Sigmoid colon (tissue), 7 donors: ENCODE data around the gene TRIM45. TPM values are rescaled to one million over a fixed set of nuclear protein-coding genes. Genes with fewer than 3 reads are reported as not detected.
A peak's percentile ranks its signal among the peaks of the same experiment; 100 is the strongest.

Experiments used
- DNase-seq: peaks from one replicate; pipeline ENCODE4 v3.0.0-alpha.2; 2019
- H3K27ac ChIP-seq, 4 donors: fragments of 200-600 bp; sonication (generic); one replicate each; pipeline ENCODE4 v1.5.1; 2016 to 2019; ENCODE audit warnings: mild to moderate bottlenecking in 1 of 4
- H3K27me3 ChIP-seq, 3 donors: fragments of 200-600 bp; sonication (generic); one replicate each; pipeline ENCODE4 v1.5.1; 2019; ENCODE audit warnings: mild to moderate bottlenecking in 1 of 3
- H3K36me3 ChIP-seq, 4 donors: fragments of 200-600 bp; sonication (generic); one replicate each; pipeline ENCODE4 v1.5.1; 2016 to 2019
- H3K4me1 ChIP-seq, 4 donors: fragments of 200-600 bp; sonication (generic); one replicate each; pipeline ENCODE4 v1.5.1; 2017 to 2019
- H3K4me3 ChIP-seq, 4 donors: fragments of 200-600 bp; sonication (generic); one replicate each; pipeline ENCODE4 v1.5.1; 2017 to 2019; ENCODE audit warnings: mild to moderate bottlenecking in 2 of 4, moderate library complexity in 1 of 4
- H3K9me3 ChIP-seq, 4 donors: fragments of 200-600 bp in 3 of 4; sonication (generic) in 3 of 4; one replicate each; pipeline versions ENCODE4 v1.5.1 to v1.6.1; 2013 to 2019
- EP300 ChIP-seq, 4 donors: sonication (generic); formaldehyde crosslinking; IDR thresholded peaks; one replicate each; pipeline ENCODE4 v1.6.1; 2017; ENCODE audit warnings: antibody characterized with exemption in 4 of 4
- POLR2A ChIP-seq, 2 donors: fragments of 450-650 bp; IDR thresholded peaks; one replicate each; pipeline ENCODE4 v1.6.1; 2016; ENCODE audit warnings: antibody characterized with exemption in 2 of 2, mild to moderate bottlenecking in 2 of 2, moderate library complexity in 2 of 2
- POLR2AphosphoS5 ChIP-seq, 4 donors: sonication (generic); formaldehyde crosslinking; IDR thresholded peaks; one replicate each; pipeline ENCODE4 v1.6.1; 2017; ENCODE audit warnings: antibody characterized with exemption in 4 of 4
- WGBS, 2 donors: extraction: QIAGEN DNeasy Blood & Tissue Kit; methylation state at CpG; one replicate each; pipeline ENCODE4 v1.1.7; 2013; 5-methylcytosine and 5-hydroxymethylcytosine counted together
- intact Hi-C: fragments of 100-400 bp; cut with DNase I; formaldehyde crosslinking; loops from one replicate; pipeline ENCODE4 v1.15.1; 2023
- polyA plus RNA-seq, 3 donors: library from polyadenylated mRNA; stranded (reverse); fragments of 200-250 nt; gene quantifications; one replicate each; pipeline ENCODE4 v1.2.3, GENCODE V29; 2013
- total RNA-seq, 4 donors: library from RNA; depleted of rRNA; stranded (reverse); fragments of >200 nt; gene quantifications; one replicate each; pipeline ENCODE4 v1.1.0, GENCODE V29; 2016
- TF ChIP-seq, protein P1 (sequence below), 4 experiments: fragments of 450-650 bp in 3 of 4; fragments of 200-600 bp in 1 of 4; IDR thresholded peaks; one replicate each; pipeline ENCODE4 v1.5.1; 2016 to 2019; ENCODE audit warnings: antibody characterized with exemption in 4 of 4, mild to moderate bottlenecking in 3 of 4, moderate library complexity in 2 of 4
- donor health status: healthy with polysubstance abuse.
- donor health status: Bipolar disorder and iron deficiency.
- donor health status: healthy.

The TRIM45 gene
- total and polyA plus RNA-seq, 7 donors: 0.46 to 9.1 (median 2.1) TPM

DNA sequence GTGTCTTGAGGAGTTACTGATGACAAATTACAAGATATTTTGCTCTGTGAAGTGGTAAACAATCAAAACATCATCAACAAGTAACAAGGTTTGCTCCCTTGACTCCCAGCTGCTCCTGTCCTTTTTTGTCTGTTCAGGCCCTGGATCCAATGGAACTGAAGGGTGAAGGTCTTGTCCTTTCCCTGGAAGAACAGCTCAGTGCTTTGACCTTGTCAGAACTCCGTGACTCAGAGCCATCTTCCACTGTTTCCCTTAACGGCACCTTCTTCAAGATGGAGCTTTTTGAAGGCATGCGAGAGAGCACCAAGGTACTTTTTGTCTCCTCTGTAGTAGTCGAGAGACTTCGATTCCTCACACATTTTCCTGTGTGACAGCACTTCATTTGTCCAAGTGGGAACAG, 29.0 kb downstream of the TRIM45 start:
- Histone ChIP-seq H3K27ac (peak overlapping the region; percentile 54 to 74 (median 66)), H3K4me3 (no peak overlapping the region), H3K4me1 (peaks cover 0 to 15% (median 14%) of the 10 kb centered on the region in 4 donors), H3K36me3 (peaks cover 0 to 3% (median 0%) of the 10 kb centered on the region in 4 donors), H3K27me3 (no peaks in the 10 kb centered on the region), H3K9me3 (no peaks in the 10 kb centered on the region)
- no peak for DNase-seq
- intact Hi-C loops: no loop called here
- WGBS, 2 donors: 94% methylated on average over 5 of the region's 5 CpGs
- no peak for TF ChIP-seq EP300 (IDR thresholded peaks at IDR 0.05)

DNA sequence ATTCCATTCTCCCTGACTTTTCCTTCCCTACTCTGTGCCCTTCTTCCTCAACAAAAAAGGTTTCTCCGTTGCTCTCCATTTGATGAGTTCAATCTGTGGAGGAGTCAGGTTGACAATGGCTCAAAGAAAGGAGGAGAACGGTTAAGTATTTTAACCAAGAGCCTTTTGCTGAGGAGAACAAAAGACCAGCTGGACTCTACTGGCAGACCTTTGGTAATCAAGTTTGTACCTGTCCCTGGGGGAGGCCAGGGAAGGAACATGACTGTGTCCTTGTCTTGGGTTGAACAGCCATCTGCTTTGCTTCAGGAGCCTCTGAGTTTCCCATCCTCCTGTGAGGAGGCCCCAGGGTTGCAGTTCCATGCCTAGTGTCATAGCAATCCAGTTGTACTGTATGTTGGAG, 31.6 kb downstream of the TRIM45 start:
- WGBS, 2 donors: 93 to 98% methylated on average over 2 of the region's 2 CpGs
- Histone ChIP-seq H3K36me3 (no peaks in the 10 kb centered on the region), H3K9me3 (no peaks in the 10 kb centered on the region), H3K27me3 (no peaks in the 10 kb centered on the region), H3K4me1 (peaks cover 0 to 15% (median 12%) of the 10 kb centered on the region in 4 donors), H3K4me3 (no peak overlapping the region), H3K27ac (no peak overlapping the region)
- DNase-seq: no peak
- intact Hi-C loops: no loop called here
- TF ChIP-seq POLR2AphosphoS5 (IDR thresholded peaks at IDR 0.05) (no peak), POLR2A (IDR thresholded peaks at IDR 0.05) (no peak), EP300 (IDR thresholded peaks at IDR 0.05) (no peak)
- TF ChIP-seq, protein P1, sequence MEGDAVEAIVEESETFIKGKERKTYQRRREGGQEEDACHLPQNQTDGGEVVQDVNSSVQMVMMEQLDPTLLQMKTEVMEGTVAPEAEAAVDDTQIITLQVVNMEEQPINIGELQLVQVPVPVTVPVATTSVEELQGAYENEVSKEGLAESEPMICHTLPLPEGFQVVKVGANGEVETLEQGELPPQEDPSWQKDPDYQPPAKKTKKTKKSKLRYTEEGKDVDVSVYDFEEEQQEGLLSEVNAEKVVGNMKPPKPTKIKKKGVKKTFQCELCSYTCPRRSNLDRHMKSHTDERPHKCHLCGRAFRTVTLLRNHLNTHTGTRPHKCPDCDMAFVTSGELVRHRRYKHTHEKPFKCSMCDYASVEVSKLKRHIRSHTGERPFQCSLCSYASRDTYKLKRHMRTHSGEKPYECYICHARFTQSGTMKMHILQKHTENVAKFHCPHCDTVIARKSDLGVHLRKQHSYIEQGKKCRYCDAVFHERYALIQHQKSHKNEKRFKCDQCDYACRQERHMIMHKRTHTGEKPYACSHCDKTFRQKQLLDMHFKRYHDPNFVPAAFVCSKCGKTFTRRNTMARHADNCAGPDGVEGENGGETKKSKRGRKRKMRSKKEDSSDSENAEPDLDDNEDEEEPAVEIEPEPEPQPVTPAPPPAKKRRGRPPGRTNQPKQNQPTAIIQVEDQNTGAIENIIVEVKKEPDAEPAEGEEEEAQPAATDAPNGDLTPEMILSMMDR (IDR thresholded peaks at IDR 0.05): no peak

DNA sequence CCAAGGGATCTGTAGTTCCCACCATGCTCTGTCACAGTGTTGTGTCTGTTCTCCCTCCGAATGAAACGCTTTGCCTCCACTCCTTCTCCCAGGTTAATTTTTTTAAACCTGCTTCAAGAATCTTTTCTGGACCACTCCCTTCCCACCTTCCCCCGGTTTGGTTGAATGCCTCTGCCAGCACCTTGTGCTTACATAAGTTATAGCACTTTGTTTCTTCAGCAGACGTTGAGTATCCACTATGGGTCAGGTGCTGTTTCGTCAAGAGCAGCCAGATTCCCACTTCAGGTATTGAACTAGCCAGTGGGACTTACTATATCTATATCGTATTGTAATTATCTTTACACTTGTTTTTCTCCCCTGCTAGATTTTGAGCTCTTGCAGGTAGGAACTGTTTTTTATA, 33.9 kb downstream of the TRIM45 start:
- 97% methylated on average over 6 of the region's 6 CpGs for WGBS, 2 donors
- H3K4me1 ChIP-seq: peaks cover 0 to 3% (median 2%) of the 10 kb centered on the region in 4 donors
- no peaks in the 10 kb centered on the region for H3K27me3 ChIP-seq
- H3K9me3 ChIP-seq: no peaks in the 10 kb centered on the region
- H3K36me3 ChIP-seq: peaks cover 0 to 16% (median under 1%) of the 10 kb centered on the region in 4 donors
- TF ChIP-seq POLR2A (IDR thresholded peaks at IDR 0.05) (no peak), EP300 (IDR thresholded peaks at IDR 0.05) (no peak), POLR2AphosphoS5 (IDR thresholded peaks at IDR 0.05) (no peak)
- TF ChIP-seq, protein P1 (IDR thresholded peaks at IDR 0.05): no peak
- intact Hi-C loops: no loop called here
- no peak overlapping the region for H3K4me3 ChIP-seq
- no peak overlapping the region for H3K27ac ChIP-seq
- DNase-seq: no peak

DNA sequence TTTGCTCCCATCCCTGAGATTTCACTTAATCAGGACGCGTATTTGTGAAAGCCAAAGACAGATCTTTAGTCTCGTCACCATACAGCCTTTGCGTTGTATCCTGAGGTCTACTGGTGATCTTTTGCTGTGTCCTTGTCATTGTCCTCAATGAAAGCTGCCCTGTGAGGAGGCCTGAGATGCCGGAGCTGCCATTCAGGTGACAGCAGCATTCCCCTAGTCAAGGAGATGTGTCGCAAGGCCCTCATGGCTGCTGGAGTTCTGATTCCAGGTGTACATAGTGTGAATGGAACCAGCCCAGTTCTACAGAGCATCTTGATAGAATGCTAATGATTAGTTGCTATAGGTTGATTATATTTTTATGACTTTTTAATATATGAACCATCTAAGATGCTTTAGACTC, 37.3 kb downstream of the TRIM45 start:
- no peaks in the 10 kb centered on the region for H3K9me3 ChIP-seq
- no peaks in the 10 kb centered on the region for H3K27me3 ChIP-seq
- no peak overlapping the region for H3K4me3 ChIP-seq
- H3K27ac ChIP-seq: no peak overlapping the region
- no peaks in the 10 kb centered on the region for H3K4me1 ChIP-seq
- DNase-seq: no peak
- intact Hi-C loops: no loop called here
- peaks cover 0 to 50% (median 9%) of the 10 kb centered on the region in 4 donors for H3K36me3 ChIP-seq
- no peak for TF ChIP-seq POLR2AphosphoS5 (IDR thresholded peaks at IDR 0.05)
- no peak for TF ChIP-seq EP300 (IDR thresholded peaks at IDR 0.05)
- no peak for TF ChIP-seq POLR2A (IDR thresholded peaks at IDR 0.05)
- TF ChIP-seq, protein P1 (IDR thresholded peaks at IDR 0.05): no peak
- 81 to 82% methylated on average over 6 of the region's 6 CpGs for WGBS, 2 donors

DNA sequence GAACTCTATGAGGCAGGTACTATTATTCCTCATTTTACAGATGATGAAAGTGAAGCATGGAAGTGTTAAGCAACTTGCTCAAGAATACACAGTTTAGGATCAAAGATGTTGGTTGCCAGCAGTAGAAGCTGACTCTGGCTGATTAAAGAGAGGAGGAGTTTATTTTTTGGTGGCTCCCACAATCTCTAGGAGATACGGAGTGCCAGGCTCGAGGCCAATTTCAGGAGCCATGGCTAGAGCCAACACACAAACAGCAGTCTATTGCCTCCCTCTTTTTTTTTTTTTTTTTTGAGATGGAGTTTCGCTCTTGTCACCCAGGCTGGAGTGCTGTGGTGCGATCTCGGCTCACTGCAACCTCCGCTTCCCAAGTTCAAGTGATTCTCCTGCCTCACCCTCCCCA, 41.8 kb downstream of the TRIM45 start:
- no peak for TF ChIP-seq POLR2A (IDR thresholded peaks at IDR 0.05)
- no peak for TF ChIP-seq POLR2AphosphoS5 (IDR thresholded peaks at IDR 0.05)
- TF ChIP-seq, protein P1 (IDR thresholded peaks at IDR 0.05): no peak
- TF ChIP-seq EP300 (IDR thresholded peaks at IDR 0.05): no peak
- Histone ChIP-seq H3K36me3 (peaks cover 0 to 90% (median 34%) of the 10 kb centered on the region in 4 donors), H3K27ac (no peak overlapping the region), H3K9me3 (no peaks in the 10 kb centered on the region), H3K4me3 (no peak overlapping the region), H3K4me1 (no peaks in the 10 kb centered on the region), H3K27me3 (no peaks in the 10 kb centered on the region)
- no peak for DNase-seq
- WGBS, 2 donors: 95 to 97% methylated on average over 6 of the region's 6 CpGs
- intact Hi-C loops: no loop called here
